ENCODE data around the gene MCC.

Gene MCC

GRCh38 chr5:113223831-113224604, 264.2 kb downstream of the MCC start:
- no peak for DNase-seq (ENCODE audit: low read depth in 2 of 2)

- DNase-seq (ENCODE audit: low read depth in 2 of 2) = no peak
These were observed 264.9 kb downstream of the MCC start for GRCh38 chr5:113223315-113223714.

GRCh38 chr5:113221294-113222176, 266.7 kb downstream of the MCC start:
- no peak for DNase-seq (ENCODE audit: low read depth in 2 of 2)

- no peak for DNase-seq (ENCODE audit: low read depth in 2 of 2)
These were observed 268.6 kb downstream of the MCC start for GRCh38 chr5:113219695-113220094.

DNA sequence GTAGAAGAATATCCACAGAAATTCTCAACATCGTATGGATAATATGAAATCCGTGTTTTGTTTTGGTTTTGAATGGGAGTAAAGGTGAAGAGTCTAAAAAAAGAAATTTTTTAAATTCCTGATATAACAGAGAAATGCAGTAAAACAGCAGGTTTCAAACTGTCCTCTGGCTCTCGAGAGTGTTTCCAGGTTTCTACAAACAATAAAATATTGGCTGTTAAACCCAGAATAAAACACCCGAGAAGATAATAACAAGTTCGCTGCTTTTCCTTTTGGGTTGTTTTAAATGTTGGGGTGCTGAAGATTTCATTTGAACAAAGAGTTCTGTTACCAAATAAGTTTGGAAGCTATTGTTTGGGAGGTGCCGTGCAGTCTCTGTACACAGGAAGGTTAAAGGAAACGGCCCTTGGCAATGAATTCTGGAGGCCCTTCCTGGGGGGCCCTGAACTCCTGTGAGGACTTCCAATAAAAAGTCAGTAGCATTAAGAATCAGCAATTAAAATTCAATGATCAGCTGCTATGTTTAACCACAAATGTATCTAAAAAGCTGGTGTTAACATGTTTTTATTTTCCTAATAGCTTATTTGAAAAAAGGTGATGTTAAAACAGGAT, 269.2 kb downstream of the MCC start:
- no peak for DNase-seq (ENCODE audit: low read depth in 2 of 2)

DNA sequence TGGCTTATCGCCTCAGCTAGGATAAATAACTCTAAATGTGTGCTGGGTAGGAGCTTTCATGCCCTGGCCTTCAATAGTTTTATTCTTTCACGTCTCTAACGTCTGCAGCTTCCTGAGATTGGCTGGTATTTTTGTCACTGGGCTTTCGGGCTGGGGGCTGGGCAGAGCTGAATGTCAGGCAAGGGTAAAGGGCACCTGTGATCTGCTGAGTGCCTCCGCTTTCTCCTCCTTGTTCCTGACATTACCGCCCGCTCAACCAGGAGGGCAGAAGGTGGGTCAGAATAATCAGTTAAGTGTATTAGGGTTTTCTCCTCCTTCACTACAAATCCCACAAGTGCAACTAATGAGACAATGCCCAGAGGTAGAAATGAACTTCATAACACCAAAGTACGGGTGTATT, 270.1 kb downstream of the MCC start:
- no peak for DNase-seq (ENCODE audit: low read depth in 2 of 2)

DNA sequence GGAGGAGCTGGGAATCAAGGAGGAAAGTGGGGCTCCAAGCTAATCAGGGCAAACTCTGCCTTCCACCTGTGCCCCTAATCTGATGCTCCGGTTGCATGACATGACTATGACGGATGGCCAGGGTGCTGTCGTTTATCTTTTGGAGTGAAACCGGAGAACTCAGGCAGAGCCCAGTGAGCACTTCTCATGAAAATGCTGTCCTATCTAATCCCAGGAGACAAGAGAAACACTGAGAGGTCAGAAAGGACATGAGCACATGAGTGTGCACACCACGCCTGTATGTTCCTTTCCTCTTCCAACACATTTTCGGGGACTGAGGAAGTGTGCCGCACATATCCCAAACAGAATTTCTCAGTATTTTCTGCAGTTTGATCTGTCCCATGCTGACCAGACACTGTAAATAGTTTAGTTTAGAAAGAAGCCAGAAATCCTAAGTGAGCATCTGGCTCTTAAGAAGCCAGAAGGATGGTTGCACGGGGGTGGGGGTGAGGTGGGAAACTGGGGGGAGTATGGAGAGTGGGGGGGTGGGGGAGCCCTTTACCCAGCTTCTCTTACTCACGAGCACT, 270.6 kb downstream of the MCC start:
- DNase-seq (ENCODE audit: low read depth in 2 of 2) = no peak

DNA sequence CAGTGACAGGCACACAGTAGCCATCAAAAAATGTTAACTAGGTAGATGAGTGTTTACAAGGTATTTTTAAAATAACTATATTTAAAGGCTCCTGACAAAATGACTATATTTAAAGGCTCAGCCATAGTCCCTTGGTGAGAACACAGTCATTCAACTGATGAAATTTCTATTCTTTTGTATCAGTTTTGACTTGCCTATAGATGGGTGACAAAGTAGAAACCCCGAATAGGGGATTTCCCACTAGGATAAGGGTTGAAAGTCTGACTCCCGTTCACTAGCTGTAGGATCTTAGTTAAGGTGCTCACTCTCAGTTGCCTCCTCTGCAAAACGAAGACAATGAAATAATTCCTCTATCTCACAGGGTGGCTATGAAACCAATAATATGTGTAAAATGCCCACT, 271.7 kb downstream of the MCC start:
- DNase-seq (ENCODE audit: low read depth in 2 of 2) = no peak

- no peak for DNase-seq (ENCODE audit: low read depth in 2 of 2)
These were observed 272.7 kb downstream of the MCC start for GRCh38 chr5:113215401-113216060.

DNA sequence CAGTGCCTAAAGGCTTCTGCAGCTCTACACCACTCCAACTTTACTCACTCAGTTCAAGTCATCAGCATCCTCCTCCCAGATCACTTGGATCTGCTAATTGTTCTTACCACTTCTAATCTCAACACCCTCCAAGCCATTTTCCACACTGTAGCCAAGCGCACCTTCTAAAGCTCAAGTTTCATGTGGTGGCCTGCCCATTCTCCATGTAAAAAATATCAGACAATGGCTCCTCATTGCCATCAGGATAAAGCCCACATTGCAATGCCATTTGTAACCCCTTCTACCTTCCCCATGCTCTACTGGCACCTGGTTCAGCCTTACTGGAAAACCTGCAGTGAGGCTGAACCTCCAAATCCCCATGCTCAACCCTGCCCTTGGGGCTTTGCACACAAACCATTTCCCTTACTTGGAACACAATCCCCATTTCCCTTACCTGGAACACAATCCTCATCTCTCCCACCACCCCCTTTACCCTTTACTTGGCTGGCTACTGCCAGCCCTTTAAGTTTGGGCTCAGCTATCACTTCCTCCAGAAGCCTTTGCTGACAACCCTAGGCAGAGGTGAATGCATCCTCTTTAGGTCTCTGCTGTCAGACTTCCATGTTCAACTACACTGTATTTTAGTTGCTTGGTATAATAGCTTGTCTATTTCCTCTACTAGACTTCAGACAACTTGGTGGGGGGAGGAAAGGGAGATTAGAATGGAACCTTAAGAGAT, 273.5 kb downstream of the MCC start:
- DNase-seq (ENCODE audit: low read depth in 2 of 2) = no peak

GRCh38 chr5:113213551-113214425, 274.5 kb downstream of the MCC start:
- no peak for DNase-seq (ENCODE audit: low read depth in 2 of 2)

- DNase-seq (ENCODE audit: low read depth in 2 of 2) = no peak
These were observed 275.9 kb downstream of the MCC start for GRCh38 chr5:113212244-113212920.

GRCh38 chr5:113209498-113209897, 278.8 kb downstream of the MCC start:
- DNase-seq (ENCODE audit: low read depth in 2 of 2) = no peak

GRCh38 chr5:113205807-113206206, 282.4 kb downstream of the MCC start:
- no peak for DNase-seq (ENCODE audit: low read depth in 2 of 2)

- no peak for DNase-seq (ENCODE audit: low read depth in 2 of 2)
These were observed 282.9 kb downstream of the MCC start for GRCh38 chr5:113205323-113205722.

GRCh38 chr5:113204525-113205161, 283.6 kb downstream of the MCC start:
- DNase-seq (ENCODE audit: low read depth in 2 of 2) = no peak

DNA sequence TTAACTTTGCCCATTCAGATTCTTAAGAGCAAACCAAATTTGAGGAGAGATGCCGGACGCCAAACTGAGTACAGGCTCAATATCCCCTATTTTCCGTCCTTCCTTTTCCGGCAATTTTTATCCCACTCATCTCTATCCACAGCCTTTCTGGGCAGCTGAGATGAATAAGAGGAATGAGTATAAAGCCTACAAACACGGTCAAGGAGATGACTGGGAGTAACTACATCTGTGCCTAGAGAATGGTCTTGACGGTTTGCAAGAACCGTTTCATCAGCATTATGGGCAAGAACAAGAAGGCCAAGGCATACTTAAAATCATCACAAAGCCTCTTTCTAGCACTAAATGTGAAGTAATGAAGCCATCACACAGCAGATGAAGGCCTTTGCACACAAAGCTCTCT, 284.3 kb downstream of the MCC start:
- DNase-seq (ENCODE audit: low read depth in 2 of 2) = no peak

- DNase-seq (ENCODE audit: low read depth in 2 of 2) = no peak
These were observed 285.2 kb downstream of the MCC start for GRCh38 chr5:113202746-113203716.

Data from stimulated activated CD8-positive, alpha-beta memory T cell treated with anti-CD3 and anti-CD28 coated beads, Interleukin-7, amount 100 ng/mL, for 4 hours (primary cell).